ENCODE results near the gene FAM240B. TPM values are rescaled to one million over a fixed set of nuclear protein-coding genes. Genes with fewer than 3 reads are reported as not detected.

The FAM240B gene
- total RNA-seq, 1 donor from 2014 or later, result not detected

GRCh38 chr9:38675831-38676230, 44.1 kb downstream of the FAM240B start:
- intact Hi-C loops (cut with micrococcal nuclease), result no loop called here
- H3K27ac Mint-ChIP-seq, result no peak overlapping the region
- ChIA-PET CTCF (no interaction called here), POLR2A (no interaction called here)
- H3K27me3 Mint-ChIP-seq, result peaks cover 16% of the 10 kb centered on the region
- H3K36me3 Mint-ChIP-seq (ENCODE audit: low read depth), result no peaks in the 10 kb centered on the region
- no peak for ATAC-seq (ENCODE audit: low read depth)
- no peak overlapping the region for H3K4me3 Mint-ChIP-seq
- H3K4me1 Mint-ChIP-seq, result peaks cover 4% of the 10 kb centered on the region
- TF ChIP-seq CTCF (IDR thresholded peaks at IDR 0.05), result no peak
- no peaks in the 10 kb centered on the region for H3K9me3 Mint-ChIP-seq
- no peak for DNase-seq

GRCh38 chr9:38675211-38675610, 44.7 kb downstream of the FAM240B start:
- Mint-ChIP-seq H3K4me3 (no peak overlapping the region), H3K4me1 (peaks cover 4% of the 10 kb centered on the region), H3K36me3 (ENCODE audit: low read depth) (no peaks in the 10 kb centered on the region), H3K27ac (no peak overlapping the region), H3K9me3 (no peaks in the 10 kb centered on the region), H3K27me3 (peaks cover 16% of the 10 kb centered on the region)
- DNase-seq (no peak), ATAC-seq (ENCODE audit: low read depth) (no peak)
- TF ChIP-seq CTCF (IDR thresholded peaks at IDR 0.05), result no peak
- ChIA-PET CTCF (no interaction called here), POLR2A (no interaction called here)
- intact Hi-C loops (cut with micrococcal nuclease), result no loop called here

GRCh38 chr9:38673399-38674193, 46.3 kb downstream of the FAM240B start:
- H3K4me3 Mint-ChIP-seq, result no peak overlapping the region
- no peaks in the 10 kb centered on the region for H3K9me3 Mint-ChIP-seq
- no peak for TF ChIP-seq CTCF (IDR thresholded peaks at IDR 0.05)
- DNase-seq (no peak), ATAC-seq (ENCODE audit: low read depth) (no peak)
- peaks cover 16% of the 10 kb centered on the region for H3K27me3 Mint-ChIP-seq
- peaks cover 4% of the 10 kb centered on the region for H3K4me1 Mint-ChIP-seq
- H3K36me3 Mint-ChIP-seq (ENCODE audit: low read depth), result no peaks in the 10 kb centered on the region
- H3K27ac Mint-ChIP-seq, result no peak overlapping the region
- ChIA-PET POLR2A (no interaction called here), CTCF (no interaction called here)
- intact Hi-C loops (cut with micrococcal nuclease), result no loop called here

- ATAC-seq (ENCODE audit: low read depth) (no peak), DNase-seq (no peak)
- intact Hi-C loops (cut with micrococcal nuclease), result no loop called here
- peaks cover 6% of the 10 kb centered on the region for H3K27me3 Mint-ChIP-seq
- CTCF ChIA-PET, result interaction anchor here (1.0 kb wide), 1 partner anchor 51 kb away, joined by 4 read pairs; the partner anchor contains the start of gene ANKRD18A
- TF ChIP-seq CTCF (IDR thresholded peaks at IDR 0.05), result no peak
- H3K36me3 Mint-ChIP-seq (ENCODE audit: low read depth), result no peaks in the 10 kb centered on the region
- peaks cover 4% of the 10 kb centered on the region for H3K4me1 Mint-ChIP-seq
- H3K9me3 Mint-ChIP-seq, result no peaks in the 10 kb centered on the region
- H3K4me3 Mint-ChIP-seq, result no peak overlapping the region
- POLR2A ChIA-PET, result no interaction called here
- no peak overlapping the region for H3K27ac Mint-ChIP-seq
Observed at GRCh38 chr9:38671748-38672147, 48.2 kb downstream of the FAM240B start.

GRCh38 chr9:38671372-38671731, 48.6 kb downstream of the FAM240B start:
- ChIA-PET POLR2A (no interaction called here), CTCF (no interaction called here)
- Mint-ChIP-seq H3K4me1 (peaks cover 4% of the 10 kb centered on the region), H3K9me3 (no peaks in the 10 kb centered on the region), H3K4me3 (no peak overlapping the region), H3K27ac (no peak overlapping the region), H3K27me3 (peaks cover 6% of the 10 kb centered on the region), H3K36me3 (ENCODE audit: low read depth) (no peaks in the 10 kb centered on the region)
- no peak for ATAC-seq (ENCODE audit: low read depth)
- no peak for TF ChIP-seq CTCF (IDR thresholded peaks at IDR 0.05)
- intact Hi-C loops (cut with micrococcal nuclease), result no loop called here
- no peak for DNase-seq
